NCI-H1436 treated with DMSO at 0.1 percent for 48 hours (cell line): Measurements from ENCODE around the gene ANKRD36.
"Not testable (repeated sequence)": the region's sequence is repeated elsewhere in the genome, so short reads cannot be mapped to it uniquely, and the experiment has no call there.

Experiments
- DNase-seq: peaks from one replicate; lab custom pipeline; 2025; lab: John Stamatoyannopoulos, UW

ANKRD36 gene

GRCh38 chr2:97113882-97114255 lies 916 bp downstream of the ANKRD36 start:
- not testable (repeated sequence) for DNase-seq

- DNase-seq: not testable (repeated sequence)
Measured at GRCh38 chr2:97129090-97129489, 16.1 kb downstream of the ANKRD36 start.

GRCh38 chr2:97144016-97144415 lies 31.1 kb downstream of the ANKRD36 start:
- not testable (repeated sequence) for DNase-seq

GRCh38 chr2:97166548-97166947 lies 53.6 kb downstream of the ANKRD36 start:
- DNase-seq: not testable (repeated sequence)

GRCh38 chr2:97167938-97168337 lies 55.0 kb downstream of the ANKRD36 start:
- DNase-seq: not testable (repeated sequence)

- DNase-seq: not testable (repeated sequence)
Measured at GRCh38 chr2:97168583-97168982, 55.6 kb downstream of the ANKRD36 start.

GRCh38 chr2:97180391-97180790 lies 67.4 kb downstream of the ANKRD36 start:
- DNase-seq: not testable (repeated sequence)

- not testable (repeated sequence) for DNase-seq
Measured at GRCh38 chr2:97195349-97195748, 82.4 kb downstream of the ANKRD36 start.

- not testable (repeated sequence) for DNase-seq
Measured at GRCh38 chr2:97197251-97197650, 84.3 kb downstream of the ANKRD36 start.

GRCh38 chr2:97200887-97201286 lies 87.9 kb downstream of the ANKRD36 start:
- DNase-seq: not testable (repeated sequence)

- not testable (repeated sequence) for DNase-seq
Measured at GRCh38 chr2:97202643-97203250, 89.8 kb downstream of the ANKRD36 start.

- no peak for DNase-seq
Measured at GRCh38 chr2:97210325-97210724, 97.4 kb downstream of the ANKRD36 start.

- not testable (repeated sequence) for DNase-seq
Measured at GRCh38 chr2:97215025-97215424, 102.1 kb downstream of the ANKRD36 start.

GRCh38 chr2:97230848-97231585 lies 118.1 kb downstream of the ANKRD36 start:
- not testable (repeated sequence) for DNase-seq

- not testable (repeated sequence) for DNase-seq
Measured at GRCh38 chr2:97232981-97233380, 120.0 kb downstream of the ANKRD36 start.

GRCh38 chr2:97233660-97234295 lies 120.8 kb downstream of the ANKRD36 start:
- not testable (repeated sequence) for DNase-seq

- not testable (repeated sequence) for DNase-seq
Measured at GRCh38 chr2:97261192-97261591, 148.2 kb downstream of the ANKRD36 start.

- not testable (repeated sequence) for DNase-seq
Measured at GRCh38 chr2:97266449-97266848, 153.5 kb downstream of the ANKRD36 start.

GRCh38 chr2:97267411-97268074 lies 154.6 kb downstream of the ANKRD36 start:
- no peak for DNase-seq

- DNase-seq: not testable (repeated sequence)
Measured at GRCh38 chr2:97268075-97268591, 155.2 kb downstream of the ANKRD36 start.

- not testable (repeated sequence) for DNase-seq
Measured at GRCh38 chr2:97276232-97276798, 163.4 kb downstream of the ANKRD36 start.

- DNase-seq: not testable (repeated sequence)
Measured at GRCh38 chr2:97285187-97285586, 172.2 kb downstream of the ANKRD36 start.
